ENCODE data around the gene BCAS3. TPM values are rescaled to one million over a fixed set of nuclear protein-coding genes. Genes with fewer than 3 reads are reported as not detected.

Gene BCAS3
- total and polyA plus RNA-seq, 11 donors = 4.5 to 23.5 (median 17.9) TPM

DNA sequence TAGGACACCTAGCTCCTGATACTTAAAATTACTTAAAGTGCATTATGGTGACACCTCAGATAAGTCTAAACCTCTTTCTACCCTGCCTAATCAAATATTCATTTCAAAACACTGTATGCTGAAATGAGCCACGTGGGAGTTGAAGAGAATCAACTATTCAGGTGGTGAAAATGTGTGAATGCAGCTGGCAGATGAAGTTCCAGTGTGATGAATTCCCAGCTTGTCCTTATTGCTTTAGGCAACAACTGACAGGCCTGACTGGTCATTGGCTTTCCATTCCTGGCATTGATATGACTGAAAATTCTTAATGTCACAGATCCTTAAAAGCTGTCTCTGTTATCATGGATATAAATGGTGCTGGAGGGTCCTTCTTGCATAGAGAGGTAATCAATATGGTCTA, 420.1 kb downstream of the BCAS3 start:
- no peaks in the 10 kb centered on the region for H3K27me3 ChIP-seq
- DNase-seq (no peak), ATAC-seq (no peak)
- no peak overlapping the region for H3K27ac ChIP-seq
- H3K36me3 ChIP-seq = no peaks in the 10 kb centered on the region
- H3K4me3 ChIP-seq = no peak overlapping the region
- 72 to 78% (median 74%) methylated on average over 1 of the region's 1 CpG for WGBS, 4 donors
- H3K9me3 ChIP-seq = peaks cover 0 to 5% (median 0%) of the 10 kb centered on the region in 12 donors
- no peaks in the 10 kb centered on the region for H3K4me1 ChIP-seq
- TF ChIP-seq, protein P1, sequence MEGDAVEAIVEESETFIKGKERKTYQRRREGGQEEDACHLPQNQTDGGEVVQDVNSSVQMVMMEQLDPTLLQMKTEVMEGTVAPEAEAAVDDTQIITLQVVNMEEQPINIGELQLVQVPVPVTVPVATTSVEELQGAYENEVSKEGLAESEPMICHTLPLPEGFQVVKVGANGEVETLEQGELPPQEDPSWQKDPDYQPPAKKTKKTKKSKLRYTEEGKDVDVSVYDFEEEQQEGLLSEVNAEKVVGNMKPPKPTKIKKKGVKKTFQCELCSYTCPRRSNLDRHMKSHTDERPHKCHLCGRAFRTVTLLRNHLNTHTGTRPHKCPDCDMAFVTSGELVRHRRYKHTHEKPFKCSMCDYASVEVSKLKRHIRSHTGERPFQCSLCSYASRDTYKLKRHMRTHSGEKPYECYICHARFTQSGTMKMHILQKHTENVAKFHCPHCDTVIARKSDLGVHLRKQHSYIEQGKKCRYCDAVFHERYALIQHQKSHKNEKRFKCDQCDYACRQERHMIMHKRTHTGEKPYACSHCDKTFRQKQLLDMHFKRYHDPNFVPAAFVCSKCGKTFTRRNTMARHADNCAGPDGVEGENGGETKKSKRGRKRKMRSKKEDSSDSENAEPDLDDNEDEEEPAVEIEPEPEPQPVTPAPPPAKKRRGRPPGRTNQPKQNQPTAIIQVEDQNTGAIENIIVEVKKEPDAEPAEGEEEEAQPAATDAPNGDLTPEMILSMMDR (IDR thresholded peaks at IDR 0.05) = no peak
- TF ChIP-seq POLR2A (IDR thresholded peaks at IDR 0.05) = no peak
- intact Hi-C loops (cut with DNase I) = no loop called here

DNA sequence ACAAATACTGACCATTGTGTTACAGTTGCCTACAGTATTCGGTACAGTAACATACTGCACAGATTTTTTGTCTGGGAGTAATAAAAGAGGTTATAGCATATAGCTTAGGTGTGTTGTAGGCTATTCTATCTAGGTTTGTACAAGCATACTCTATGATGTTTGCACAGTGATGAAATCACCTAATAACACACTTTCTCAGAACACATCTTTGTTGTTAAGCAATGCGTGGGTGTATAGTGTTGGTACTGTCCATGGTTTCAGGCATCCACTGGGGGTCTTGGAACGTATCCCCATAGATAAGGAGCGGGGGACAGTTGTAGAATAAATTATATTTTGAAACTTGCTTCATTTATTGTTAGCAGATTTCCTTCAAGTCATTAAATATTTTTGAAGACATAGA, 428.7 kb downstream of the BCAS3 start:
- ATAC-seq (no peak), DNase-seq (no peak)
- Histone ChIP-seq H3K36me3 (no peaks in the 10 kb centered on the region), H3K27ac (no peak overlapping the region), H3K9me3 (no peaks in the 10 kb centered on the region), H3K4me1 (peaks cover 0 to 5% (median 0%) of the 10 kb centered on the region in 12 donors), H3K4me3 (no peak overlapping the region), H3K27me3 (no peaks in the 10 kb centered on the region)
- intact Hi-C loops (cut with DNase I) = no loop called here
- WGBS, 4 donors = 93 to 95% (median 94%) methylated on average over 4 of the region's 4 CpGs
- no peak for TF ChIP-seq POLR2A (IDR thresholded peaks at IDR 0.05)
- TF ChIP-seq, protein P1 (IDR thresholded peaks at IDR 0.05) = no peak

DNA sequence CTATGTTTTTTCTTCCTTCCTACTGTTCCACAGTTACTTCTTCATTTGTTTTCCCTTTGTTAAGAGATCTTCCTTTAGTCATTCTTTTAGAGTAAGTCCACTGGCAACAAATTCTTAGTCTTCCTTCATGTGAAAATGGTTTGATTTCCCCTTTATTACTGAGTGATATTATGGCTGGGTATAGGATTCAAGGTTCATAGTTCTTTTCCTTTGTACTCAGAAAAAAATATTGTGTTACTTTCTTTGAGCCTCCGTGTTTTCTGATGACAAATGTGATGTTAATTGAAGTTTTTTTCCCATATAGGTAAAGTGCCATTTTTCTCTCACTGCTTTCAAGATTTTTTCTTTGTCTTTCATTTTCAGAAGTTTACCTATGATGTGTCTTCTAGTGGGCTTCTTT, 438.9 kb downstream of the BCAS3 start:
- Histone ChIP-seq H3K27me3 (no peaks in the 10 kb centered on the region), H3K4me3 (no peak overlapping the region), H3K9me3 (peaks cover 0 to 17% (median 11%) of the 10 kb centered on the region in 12 donors), H3K27ac (no peak overlapping the region), H3K36me3 (no peaks in the 10 kb centered on the region), H3K4me1 (no peaks in the 10 kb centered on the region)
- DNase-seq (no peak), ATAC-seq (no peak)
- intact Hi-C loops (cut with DNase I) = no loop called here
- 88 to 96% (median 96%) methylated on average over 1 of the region's 1 CpG for WGBS, 4 donors
- no peak for TF ChIP-seq POLR2A (IDR thresholded peaks at IDR 0.05)
- TF ChIP-seq, protein P1 (IDR thresholded peaks at IDR 0.05) = no peak

DNA sequence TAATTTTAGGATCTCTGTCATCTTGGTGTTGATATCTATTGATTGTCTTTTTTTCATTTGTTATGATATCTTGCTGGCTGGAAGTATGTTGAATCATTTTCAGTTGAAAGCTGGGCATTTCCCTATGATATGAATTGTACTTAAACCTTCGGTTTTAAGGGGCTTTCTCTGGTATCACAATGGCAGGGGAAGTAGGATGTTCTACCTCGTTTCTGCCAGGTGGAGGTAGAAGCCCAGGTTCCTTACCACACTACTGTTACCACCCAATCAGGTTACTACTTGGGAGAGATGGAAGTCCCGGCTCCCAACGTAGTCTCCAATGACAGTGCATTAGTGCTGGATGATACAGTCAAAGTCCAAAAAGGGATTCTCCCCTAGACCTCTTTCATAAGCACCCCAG, 440.3 kb downstream of the BCAS3 start:
- intact Hi-C loops (cut with DNase I) = no loop called here
- peaks cover 0 to 17% (median 11%) of the 10 kb centered on the region in 12 donors for H3K9me3 ChIP-seq
- no peak for TF ChIP-seq POLR2A (IDR thresholded peaks at IDR 0.05)
- TF ChIP-seq, protein P1 (IDR thresholded peaks at IDR 0.05) = no peak
- H3K36me3 ChIP-seq = no peaks in the 10 kb centered on the region
- H3K27ac ChIP-seq = no peak overlapping the region
- DNase-seq (no peak), ATAC-seq (no peak)
- 87 to 96% (median 91%) methylated on average over 4 of the region's 4 CpGs for WGBS, 4 donors
- H3K4me3 ChIP-seq = no peak overlapping the region
- no peaks in the 10 kb centered on the region for H3K27me3 ChIP-seq
- H3K4me1 ChIP-seq = no peaks in the 10 kb centered on the region

All from heart left ventricle (tissue), 16 donors.